ENCODE data around the gene ANKS1B.

The ANKS1B gene

GRCh38 chr12:99271071-99271470 is 713.7 kb downstream of the ANKS1B start:
- Histone ChIP-seq H3K9ac (ENCODE audit: low read depth, low read length, poor library complexity, severe bottlenecking) (no peak overlapping the region), H3K27me3 (ENCODE audit: insufficient read depth, low read length, poor library complexity, severe bottlenecking) (no peaks in the 10 kb centered on the region), H3K4me1 (ENCODE audit: insufficient read depth, low read length, poor library complexity, severe bottlenecking) (no peaks in the 10 kb centered on the region), H2AFZ (ENCODE audit: low read length) (no peak overlapping the region), H3K9me3 (ENCODE audit: insufficient read depth, low read depth, low read length) (no peaks in the 10 kb centered on the region), H3F3A (ENCODE audit: low read depth) (no peaks in the 10 kb centered on the region), H3K4me3 (ENCODE audit: low read length, poor library complexity, severe bottlenecking) (no peak overlapping the region), H3K79me2 (ENCODE audit: insufficient read depth, low read length) (no peaks in the 10 kb centered on the region), H3K36me3 (ENCODE audit: insufficient read depth, low read length) (no peaks in the 10 kb centered on the region), H3K9me2 (replicated peaks; ENCODE audit: low read depth, low read length) (no peaks in the 10 kb centered on the region), H3K4me2 (ENCODE audit: low read depth, low read length, poor library complexity, severe bottlenecking) (no peak overlapping the region), H4K20me1 (ENCODE audit: insufficient read depth, low read length, poor library complexity, severe bottlenecking) (no peaks in the 10 kb centered on the region)
- TF ChIP-seq EZH2phosphoT487 (IDR thresholded peaks at IDR 0.05; ENCODE audit: borderline replicate concordance), result no peak
- no peak for TF ChIP-seq CTCF (conservative IDR thresholded peaks at IDR 0.05; ENCODE audit: low read length)

- H2AFZ ChIP-seq (ENCODE audit: low read length), result no peak overlapping the region
- H3F3A ChIP-seq (ENCODE audit: low read depth), result no peaks in the 10 kb centered on the region
- no peaks in the 10 kb centered on the region for H3K27me3 ChIP-seq (ENCODE audit: insufficient read depth, low read length, poor library complexity, severe bottlenecking)
- TF ChIP-seq CTCF (conservative IDR thresholded peaks at IDR 0.05; ENCODE audit: low read length), result no peak
- TF ChIP-seq EZH2phosphoT487 (IDR thresholded peaks at IDR 0.05; ENCODE audit: borderline replicate concordance), result no peak
- H3K4me3 ChIP-seq (ENCODE audit: low read length, poor library complexity, severe bottlenecking), result no peak overlapping the region
- no peaks in the 10 kb centered on the region for H3K4me1 ChIP-seq (ENCODE audit: insufficient read depth, low read length, poor library complexity, severe bottlenecking)
- no peak overlapping the region for H3K9ac ChIP-seq (ENCODE audit: low read depth, low read length, poor library complexity, severe bottlenecking)
- no peaks in the 10 kb centered on the region for H3K9me3 ChIP-seq (ENCODE audit: insufficient read depth, low read depth, low read length)
- H3K9me2 ChIP-seq (replicated peaks; ENCODE audit: low read depth, low read length), result no peaks in the 10 kb centered on the region
- no peaks in the 10 kb centered on the region for H3K79me2 ChIP-seq (ENCODE audit: insufficient read depth, low read length)
- no peaks in the 10 kb centered on the region for H3K36me3 ChIP-seq (ENCODE audit: insufficient read depth, low read length)
- H3K4me2 ChIP-seq (ENCODE audit: low read depth, low read length, poor library complexity, severe bottlenecking), result no peak overlapping the region
- no peaks in the 10 kb centered on the region for H4K20me1 ChIP-seq (ENCODE audit: insufficient read depth, low read length, poor library complexity, severe bottlenecking)
Observed at GRCh38 chr12:99267038-99267437, 717.7 kb downstream of the ANKS1B start.

- TF ChIP-seq CTCF (conservative IDR thresholded peaks at IDR 0.05; ENCODE audit: low read length), result no peak
- TF ChIP-seq EZH2phosphoT487 (IDR thresholded peaks at IDR 0.05; ENCODE audit: borderline replicate concordance), result no peak
- no peaks in the 10 kb centered on the region for H3K9me3 ChIP-seq (ENCODE audit: insufficient read depth, low read depth, low read length)
- no peak overlapping the region for H3K9ac ChIP-seq (ENCODE audit: low read depth, low read length, poor library complexity, severe bottlenecking)
- H3K9me2 ChIP-seq (replicated peaks; ENCODE audit: low read depth, low read length), result no peaks in the 10 kb centered on the region
- no peaks in the 10 kb centered on the region for H3K79me2 ChIP-seq (ENCODE audit: insufficient read depth, low read length)
- H3K4me1 ChIP-seq (ENCODE audit: insufficient read depth, low read length, poor library complexity, severe bottlenecking), result no peaks in the 10 kb centered on the region
- no peaks in the 10 kb centered on the region for H3F3A ChIP-seq (ENCODE audit: low read depth)
- H3K36me3 ChIP-seq (ENCODE audit: insufficient read depth, low read length), result no peaks in the 10 kb centered on the region
- H3K4me3 ChIP-seq (ENCODE audit: low read length, poor library complexity, severe bottlenecking), result no peak overlapping the region
- no peak overlapping the region for H2AFZ ChIP-seq (ENCODE audit: low read length)
- H4K20me1 ChIP-seq (ENCODE audit: insufficient read depth, low read length, poor library complexity, severe bottlenecking), result no peaks in the 10 kb centered on the region
- no peaks in the 10 kb centered on the region for H3K27me3 ChIP-seq (ENCODE audit: insufficient read depth, low read length, poor library complexity, severe bottlenecking)
- no peak overlapping the region for H3K4me2 ChIP-seq (ENCODE audit: low read depth, low read length, poor library complexity, severe bottlenecking)
Observed at GRCh38 chr12:99265648-99266047, 719.1 kb downstream of the ANKS1B start.
